Activated CD4-positive, alpha-beta T cell treated with anti-CD3 and anti-CD28 coated beads for 48 hours (primary cell): ENCODE data around the gene NUDT2.
"Not testable (repeated sequence)": the region's sequence is repeated elsewhere in the genome, so short reads cannot be mapped to it uniquely, and the experiment has no call there.

Experiments used
- DNase-seq: peaks from one replicate; pipeline ENCODE4 v3.0.0-alpha.2; 2020

The NUDT2 gene

DNA sequence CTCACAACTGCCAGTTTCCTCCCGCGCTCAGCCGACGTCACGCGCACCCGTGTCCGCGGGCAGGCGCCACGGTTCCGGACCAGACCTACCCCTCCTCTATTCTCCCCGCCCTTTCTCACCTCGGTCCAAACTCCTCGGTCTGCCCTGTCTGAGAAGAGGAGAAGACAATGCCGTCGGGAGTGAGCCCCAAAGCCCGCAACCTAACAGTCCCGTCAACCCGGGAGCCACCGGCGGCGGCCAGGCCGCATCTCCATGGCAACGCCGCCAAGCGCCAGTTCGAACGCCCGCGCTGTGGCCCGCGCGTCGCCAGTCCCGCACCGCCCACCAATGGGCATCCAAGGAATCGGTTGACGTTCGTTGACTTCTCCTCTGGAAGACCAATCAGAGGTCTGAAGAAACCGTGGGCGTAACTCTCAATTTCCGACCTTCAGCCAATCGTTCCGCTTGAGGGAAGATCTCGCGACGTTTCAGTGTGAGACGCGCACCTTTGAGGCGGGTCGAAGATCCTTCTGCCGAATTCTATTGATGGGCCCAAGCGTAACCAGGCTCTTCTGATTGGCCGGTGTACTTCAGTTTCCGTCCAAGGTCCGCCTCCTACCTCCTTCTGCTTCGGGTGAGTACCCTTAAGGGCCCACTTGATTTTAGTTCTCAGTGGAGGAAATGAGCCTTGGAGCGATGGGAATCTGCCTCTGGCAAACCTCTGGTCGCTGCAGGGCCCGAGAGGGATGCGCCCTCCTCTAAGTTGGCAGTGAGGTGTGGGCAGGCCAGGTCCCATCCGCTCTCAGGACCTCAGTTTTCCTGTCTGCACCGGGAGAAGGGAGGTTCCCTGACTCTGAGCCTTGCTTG, at the start of gene NUDT2, which contains the start of gene KIF24:
Gene NUDT2, plus strand, starts transcription at position 583 of the 846 bp plus-strand sequence. CDS start 9,471 bp downstream, outside the sequence.
Gene KIF24, minus strand, starts transcription at position 282 of the 846 bp plus-strand sequence. CDS start 17,922 bp downstream, outside the sequence.
- peak; percentile 97 for DNase-seq

DNA sequence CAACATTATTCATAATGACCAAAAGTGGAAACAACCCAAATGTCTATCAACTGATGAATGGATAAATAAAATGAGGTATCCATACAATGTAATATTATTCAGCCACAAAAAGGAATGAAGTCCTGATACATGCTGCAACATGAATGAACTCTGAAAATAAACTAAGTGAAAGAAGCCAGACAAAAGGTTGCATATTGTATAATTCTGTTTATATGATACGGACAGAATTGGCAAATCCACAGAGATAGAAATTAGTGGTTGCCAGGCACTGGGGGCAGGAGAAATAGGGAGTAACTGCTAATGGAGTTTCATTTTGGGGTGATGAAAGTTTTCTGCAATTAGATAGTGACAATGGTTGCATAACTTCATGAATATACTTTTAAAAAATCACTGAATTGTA, 47.3 kb upstream of the NUDT2 start:
- DNase-seq: no peak

GRCh38 chr9:34289159-34289558, 40.2 kb upstream of the NUDT2 start:
- no peak for DNase-seq

- no peak for DNase-seq
Observed at GRCh38 chr9:34291023-34291422, 38.3 kb upstream of the NUDT2 start.

DNA sequence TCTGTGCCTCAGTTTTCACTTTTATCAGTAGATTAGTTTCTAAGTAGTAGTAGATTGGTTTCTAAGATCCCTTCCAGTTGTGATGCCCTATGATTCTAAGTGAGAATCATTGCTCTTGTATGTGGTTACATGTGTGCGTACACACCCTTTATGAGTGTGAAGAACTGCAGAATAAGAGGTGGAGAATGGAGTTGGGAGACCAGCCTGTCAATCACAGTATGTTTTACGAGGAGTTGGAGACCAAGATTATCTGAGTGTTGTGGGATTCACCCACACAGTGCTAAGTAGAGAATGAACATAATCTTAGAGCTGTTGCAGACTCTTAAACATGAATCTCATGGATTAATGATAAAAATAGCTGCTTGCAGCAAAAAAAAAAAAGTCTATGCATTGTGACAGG, 37.9 kb upstream of the NUDT2 start:
- no peak for DNase-seq

GRCh38 chr9:34292552-34292951, 36.8 kb upstream of the NUDT2 start:
- no peak for DNase-seq

GRCh38 chr9:34301064-34301463, 28.3 kb upstream of the NUDT2 start:
- DNase-seq: not testable (repeated sequence)

GRCh38 chr9:34308316-34308715, 21.1 kb upstream of the NUDT2 start:
- not testable (repeated sequence) for DNase-seq

GRCh38 chr9:34310215-34310614, 19.2 kb upstream of the NUDT2 start:
- no peak for DNase-seq

DNA sequence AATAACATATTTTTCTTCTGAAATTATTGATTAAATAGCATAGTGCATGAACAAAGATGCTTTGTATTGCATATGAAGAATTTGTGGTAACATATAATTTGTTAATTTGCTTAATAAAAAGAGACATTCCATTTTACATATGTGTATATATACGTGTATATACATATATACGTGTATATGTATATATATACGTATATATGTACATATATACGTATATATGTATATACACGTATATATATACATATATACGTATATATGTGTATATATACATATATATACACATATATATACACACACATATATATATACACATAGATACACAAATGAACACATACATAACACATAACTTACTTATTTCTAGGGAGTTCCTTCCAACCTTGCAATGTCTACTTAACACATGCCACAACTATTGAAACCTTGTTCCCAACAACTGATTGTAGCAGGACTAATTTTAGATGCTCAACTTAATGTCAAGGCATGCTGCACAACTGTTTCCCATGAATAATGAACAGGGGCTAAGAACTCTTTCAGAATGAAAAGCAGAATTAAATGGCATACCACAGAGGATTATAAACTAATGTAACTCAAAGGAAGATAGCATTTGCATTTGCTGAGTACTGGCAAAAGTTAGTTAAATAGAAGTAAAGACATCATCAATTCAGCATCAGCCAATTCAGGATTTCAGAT, 17.7 kb upstream of the NUDT2 start:
- DNase-seq: no peak

DNA sequence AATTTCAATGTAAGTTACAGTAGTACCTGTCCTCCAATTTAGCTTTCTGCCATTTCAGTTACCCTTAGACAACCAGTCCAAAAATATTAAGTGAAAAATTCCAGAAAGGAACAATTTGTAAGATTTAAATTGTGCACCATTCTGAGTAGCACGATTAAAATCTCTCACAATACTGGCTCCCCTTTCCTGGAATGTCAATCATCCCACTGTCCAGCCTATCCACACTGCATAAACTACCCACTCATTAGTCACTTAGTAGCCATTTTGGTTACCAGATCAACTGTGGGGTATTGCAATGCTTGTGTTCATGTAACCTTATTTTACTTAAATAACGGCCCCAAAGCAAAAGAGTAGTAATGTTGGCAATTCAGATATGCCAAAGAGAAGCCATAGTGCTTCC, 11.9 kb upstream of the NUDT2 start:
- DNase-seq: no peak

- no peak for DNase-seq
Observed at GRCh38 chr9:34318163-34318790, 11.1 kb upstream of the NUDT2 start.

GRCh38 chr9:34321451-34321850, 7.9 kb upstream of the NUDT2 start:
- no peak for DNase-seq

DNA sequence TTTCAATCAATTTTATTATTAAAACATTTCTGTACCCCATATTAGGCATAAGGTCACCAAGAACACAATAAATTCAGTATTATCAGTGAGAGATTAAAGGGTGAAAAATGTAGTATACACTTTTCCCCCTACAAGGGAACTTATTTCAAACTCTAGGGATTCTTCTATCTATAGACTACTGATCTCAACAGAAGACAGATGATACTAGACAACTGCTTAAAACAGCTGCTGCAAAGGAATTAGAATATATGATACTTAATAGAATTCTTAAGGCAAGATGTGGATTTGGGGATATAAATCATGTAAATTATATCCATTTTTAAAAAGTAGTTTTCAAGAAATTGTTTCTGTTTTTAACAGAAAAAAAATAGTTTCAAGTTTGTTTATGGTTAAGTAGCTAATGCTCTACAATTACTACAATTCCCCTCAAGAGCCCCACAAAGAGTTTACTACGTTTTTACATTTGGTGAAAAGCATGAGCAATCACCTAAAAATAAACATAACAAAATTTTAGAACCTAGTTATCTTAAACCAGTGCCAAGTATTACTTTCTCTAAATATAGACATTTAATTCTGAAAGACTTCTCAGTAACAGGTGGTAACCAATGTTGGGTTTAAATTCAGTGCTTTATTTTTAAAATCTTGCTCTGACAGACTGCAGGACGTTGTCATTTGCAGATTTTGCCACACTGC, 6.3 kb upstream of the NUDT2 start:
- no peak for DNase-seq

DNA sequence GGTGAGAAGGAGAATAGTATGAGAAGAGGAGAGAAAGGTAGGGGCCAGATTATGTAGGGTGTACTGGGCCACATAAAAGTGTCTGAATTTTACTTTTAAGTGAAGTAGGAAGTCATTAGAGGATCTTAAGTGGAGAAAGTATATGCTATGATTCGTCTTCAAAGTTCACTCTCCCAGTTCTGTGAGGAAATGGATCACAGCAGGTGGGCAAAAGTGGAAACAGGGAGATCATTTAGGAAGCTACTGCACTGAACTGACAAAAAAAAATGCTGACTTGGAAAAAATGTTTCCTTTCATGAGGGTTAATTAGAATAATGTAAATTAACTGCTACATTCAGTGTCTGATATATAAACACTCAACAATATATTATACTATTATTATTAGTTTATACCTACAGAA, 2.7 kb upstream of the NUDT2 start:
- no peak for DNase-seq

- DNase-seq: no peak
Observed at GRCh38 chr9:34328500-34328986, 826 bp upstream of the NUDT2 start.

- DNase-seq: no peak
Observed at GRCh38 chr9:34331196-34331595, 1.8 kb downstream of the NUDT2 start.

- DNase-seq: no peak
Observed at GRCh38 chr9:34332076-34332964, 3.0 kb downstream of the NUDT2 start.

DNA sequence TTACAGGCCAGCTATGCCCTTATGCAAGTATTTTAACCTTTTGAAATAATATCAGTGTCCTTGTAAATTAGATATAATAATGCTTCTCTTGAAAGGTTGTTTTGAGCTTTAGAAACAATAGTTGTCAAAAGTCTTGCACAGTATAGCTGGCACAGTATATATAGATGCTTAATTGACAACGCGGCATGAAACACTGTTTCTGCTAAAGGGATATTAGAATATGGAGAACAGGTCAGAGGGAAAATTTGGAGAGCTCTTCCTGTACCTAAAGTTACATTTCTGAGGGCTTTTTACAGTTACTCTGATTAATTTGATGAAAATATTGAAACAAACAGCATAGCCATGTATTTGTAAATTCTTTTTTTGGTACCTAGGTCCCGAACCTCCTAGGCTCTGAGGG, 4.5 kb downstream of the NUDT2 start:
- DNase-seq: no peak

DNA sequence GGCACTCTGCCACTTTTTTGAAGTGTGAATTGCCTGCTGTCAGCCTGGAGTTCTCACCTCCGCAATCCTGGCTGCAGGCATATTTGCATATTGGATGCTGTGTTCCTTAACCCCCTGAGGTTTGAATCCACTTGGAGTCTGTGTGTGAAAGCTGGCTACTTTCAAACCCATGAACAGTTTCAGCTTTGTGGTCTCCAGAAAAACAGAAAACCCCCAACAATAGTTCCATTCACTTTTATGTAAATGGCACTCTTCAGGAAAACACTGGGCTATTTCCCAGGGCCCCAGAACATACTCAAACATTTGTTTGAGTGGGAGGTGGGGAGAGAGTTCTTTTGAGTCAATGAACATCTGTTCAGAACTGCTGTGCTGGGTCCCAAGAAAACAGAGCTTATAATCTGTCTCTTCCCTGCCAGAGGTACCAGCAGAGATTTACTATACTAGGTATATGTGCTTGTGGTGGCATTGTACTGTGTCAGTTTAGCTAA, 5.0 kb downstream of the NUDT2 start:
- no peak for DNase-seq

- DNase-seq: no peak
Observed at GRCh38 chr9:34334916-34335315, 5.5 kb downstream of the NUDT2 start.

- no peak for DNase-seq
Observed at GRCh38 chr9:34335376-34335775, 6.0 kb downstream of the NUDT2 start.
